Measurements from ENCODE around the gene SLC9A5. TPM values are rescaled to one million over a fixed set of nuclear protein-coding genes. Genes with fewer than 3 reads are reported as not detected.
A peak's percentile ranks its signal among the peaks of the same experiment; 100 is the strongest.

Gene SLC9A5
- total RNA-seq, 4 donors from 2014 or later: 0.37 to 1.2 (median 0.72) TPM

DNA sequence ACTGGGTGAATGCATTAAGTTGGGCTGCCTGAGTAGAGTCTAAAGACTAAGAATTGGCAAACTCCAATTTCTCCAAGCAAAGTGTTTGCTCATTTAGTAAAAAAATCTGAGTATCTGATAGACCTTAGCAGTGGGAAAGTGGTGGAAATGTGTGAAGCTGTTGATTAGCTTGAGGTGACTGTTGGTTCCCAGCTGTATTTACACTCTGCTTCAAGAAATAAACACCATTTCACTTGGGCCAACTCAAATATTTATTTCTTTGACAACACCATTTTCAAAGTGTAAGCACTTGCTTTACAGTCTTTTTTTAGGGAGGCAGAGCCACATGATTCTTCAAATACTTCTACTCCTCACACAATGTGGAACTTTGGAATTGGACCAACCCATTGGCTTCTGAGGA, 69.1 kb downstream of the SLC9A5 start:
- ATAC-seq (ENCODE audit: low FRiP score): no peak
- TF ChIP-seq, protein P1, sequence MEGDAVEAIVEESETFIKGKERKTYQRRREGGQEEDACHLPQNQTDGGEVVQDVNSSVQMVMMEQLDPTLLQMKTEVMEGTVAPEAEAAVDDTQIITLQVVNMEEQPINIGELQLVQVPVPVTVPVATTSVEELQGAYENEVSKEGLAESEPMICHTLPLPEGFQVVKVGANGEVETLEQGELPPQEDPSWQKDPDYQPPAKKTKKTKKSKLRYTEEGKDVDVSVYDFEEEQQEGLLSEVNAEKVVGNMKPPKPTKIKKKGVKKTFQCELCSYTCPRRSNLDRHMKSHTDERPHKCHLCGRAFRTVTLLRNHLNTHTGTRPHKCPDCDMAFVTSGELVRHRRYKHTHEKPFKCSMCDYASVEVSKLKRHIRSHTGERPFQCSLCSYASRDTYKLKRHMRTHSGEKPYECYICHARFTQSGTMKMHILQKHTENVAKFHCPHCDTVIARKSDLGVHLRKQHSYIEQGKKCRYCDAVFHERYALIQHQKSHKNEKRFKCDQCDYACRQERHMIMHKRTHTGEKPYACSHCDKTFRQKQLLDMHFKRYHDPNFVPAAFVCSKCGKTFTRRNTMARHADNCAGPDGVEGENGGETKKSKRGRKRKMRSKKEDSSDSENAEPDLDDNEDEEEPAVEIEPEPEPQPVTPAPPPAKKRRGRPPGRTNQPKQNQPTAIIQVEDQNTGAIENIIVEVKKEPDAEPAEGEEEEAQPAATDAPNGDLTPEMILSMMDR (IDR thresholded peaks at IDR 0.05): no peak
- DNase-seq (ENCODE audit: low spot score): no peak

Small RNAs within 50 kb of the gene (small RNA-seq; reads per million reads assigned to genes)
- 27.4 reads per million, percentile 94 among the genes with 10 or more reads in this experiment for gene MIR328

Other genes starting within 250 kb of the SLC9A5 start
- gene CBFB, start 219.8 kb upstream of the SLC9A5 start, total RNA-seq: 10 to 100 TPM; 30.3 to 77.6 (median 35.4) TPM
- 10 to 100 TPM; 12.1 to 28.8 (median 16.4) TPM for gene PHAF1, start 139.0 kb upstream of the SLC9A5 start, total RNA-seq
- 10 to 100 TPM in 3 of 4 donors, 1 to 10 TPM in 1; 6.8 to 19.2 (median 14.9) TPM for gene B3GNT9, start 98.0 kb upstream of the SLC9A5 start, total RNA-seq
- gene TRADD, start 89.1 kb upstream of the SLC9A5 start, total RNA-seq: 10 to 100 TPM; 25.3 to 32.5 (median 28.9) TPM
- 10 to 100 TPM; 12.8 to 24.7 (median 15.9) TPM for gene FBXL8, start 89.0 kb upstream of the SLC9A5 start, total RNA-seq
- 10 to 100 TPM; 21.2 to 77.2 (median 35.8) TPM for gene HSF4, start 84.2 kb upstream of the SLC9A5 start, total RNA-seq
- gene NOL3, start 78.4 kb upstream of the SLC9A5 start, total RNA-seq: 10 to 100 TPM; 17.1 to 60.4 (median 41.3) TPM
- 10 to 100 TPM; 12.6 to 53.4 (median 17.2) TPM for gene MATCAP1, start 65.0 kb upstream of the SLC9A5 start, total RNA-seq
- gene EXOC3L1, start 58.8 kb upstream of the SLC9A5 start, total RNA-seq: 10 to 100 TPM in 1 of 4 donors, 1 to 10 TPM in 3; 2.3 to 28.8 (median 3.4) TPM
- 100 to 1,000 TPM in 2 of 4 donors, 10 to 100 TPM in 2; 84.9 to 156 (median 107) TPM for gene E2F4, start 56.8 kb upstream of the SLC9A5 start, total RNA-seq
- gene ELMO3, start 49.8 kb upstream of the SLC9A5 start, total RNA-seq: 1 to 10 TPM; 1.9 to 4.2 (median 3.1) TPM
- gene TMEM208, start 21.8 kb upstream of the SLC9A5 start, total RNA-seq: 10 to 100 TPM; 33.0 to 45.4 (median 40.8) TPM
- 10 to 100 TPM; 15.1 to 53.3 (median 32.5) TPM for gene FHOD1, start 1.5 kb upstream of the SLC9A5 start, total RNA-seq
- 10 to 100 TPM in 3 of 4 donors, 1 to 10 TPM in 1; 5.8 to 19.9 (median 12.4) TPM for gene PLEKHG4, start 30.6 kb downstream of the SLC9A5 start, total RNA-seq
- under 1 TPM in 2 of 4 donors, not detected in 2; 0.24 to 0.93 TPM for gene KCTD19, start 77.8 kb downstream of the SLC9A5 start, total RNA-seq
- 1 to 10 TPM in 2 of 4 donors, under 1 TPM in 1, not detected in 1; 0.84 to 2.8 (median 1.0) TPM for gene LRRC36, start 77.8 kb downstream of the SLC9A5 start, total RNA-seq
- 10 to 100 TPM in 2 of 4 donors, 1 to 10 TPM in 2; 1.0 to 24.9 (median 8.9) TPM for gene TPPP3, start 144.5 kb downstream of the SLC9A5 start, total RNA-seq
- gene ZDHHC1, start 167.5 kb downstream of the SLC9A5 start, total RNA-seq: 10 to 100 TPM in 2 of 4 donors, 1 to 10 TPM in 2; 8.0 to 14.2 (median 11.4) TPM
- 1 to 10 TPM in 3 of 4 donors, not detected in 1; 1.7 to 2.7 (median 2.0) TPM for gene HSD11B2, start 182.1 kb downstream of the SLC9A5 start, total RNA-seq
- 100 to 1,000 TPM in 3 of 4 donors, 10 to 100 TPM in 1; 67.8 to 154 (median 124) TPM for gene ATP6V0D1, start 232.2 kb downstream of the SLC9A5 start, total RNA-seq
- gene AGRP, start 234.6 kb downstream of the SLC9A5 start, total RNA-seq: not detected